Measurements from ENCODE around the gene VWA5A.

Gene VWA5A

DNA sequence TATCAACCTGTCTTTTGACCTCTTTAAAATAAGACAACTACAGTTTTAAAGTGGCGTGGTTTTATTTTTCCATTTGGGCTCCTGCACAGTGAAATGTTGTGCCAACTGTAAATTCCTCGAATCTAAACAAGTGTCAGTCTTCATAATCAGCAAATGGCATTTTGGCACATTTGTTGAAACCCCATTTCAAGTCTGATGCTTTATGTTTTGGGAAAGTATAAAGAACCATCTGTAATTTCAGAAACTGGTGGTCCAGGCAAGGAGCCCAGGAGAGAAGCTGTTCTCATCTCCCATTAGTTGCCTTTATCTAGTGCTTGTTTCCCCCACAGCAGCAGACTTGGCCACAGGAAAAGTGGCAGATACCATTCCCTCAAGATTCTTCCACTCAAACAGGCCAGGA lies 32.7 kb downstream of the VWA5A start:
- no peak for TF ChIP-seq TAF1 (IDR thresholded peaks at IDR 0.05; ENCODE audit: low read depth)

DNA sequence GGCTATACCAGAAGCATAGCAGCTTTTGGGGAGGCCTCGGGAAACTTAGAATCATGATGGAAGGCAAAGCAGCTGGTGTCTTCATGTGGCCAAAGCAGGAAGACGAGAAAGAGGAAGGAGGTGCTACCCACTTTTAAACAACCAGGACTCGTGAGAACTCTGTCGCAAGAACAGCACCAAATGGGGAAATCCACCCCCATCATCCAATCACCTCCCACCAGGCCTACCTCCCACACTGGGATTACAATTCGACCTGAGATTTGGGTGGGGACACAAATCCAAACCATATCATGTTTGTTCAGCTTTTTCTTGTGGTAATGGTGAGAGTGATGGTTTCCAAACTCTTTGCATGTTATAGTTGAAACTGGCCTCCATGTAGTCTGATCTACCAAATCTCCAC lies 35.4 kb downstream of the VWA5A start:
- TF ChIP-seq CREB1 (IDR thresholded peaks at IDR 0.05; ENCODE audit: low read depth), result no peak
- TF ChIP-seq TCF12 (IDR thresholded peaks at IDR 0.05; ENCODE audit: low read depth), result no peak
- TF ChIP-seq RAD21 (IDR thresholded peaks at IDR 0.05; ENCODE audit: low read depth), result no peak
- TF ChIP-seq EP300 (IDR thresholded peaks at IDR 0.05; ENCODE audit: borderline replicate concordance), result no peak
- TF ChIP-seq, protein P1, sequence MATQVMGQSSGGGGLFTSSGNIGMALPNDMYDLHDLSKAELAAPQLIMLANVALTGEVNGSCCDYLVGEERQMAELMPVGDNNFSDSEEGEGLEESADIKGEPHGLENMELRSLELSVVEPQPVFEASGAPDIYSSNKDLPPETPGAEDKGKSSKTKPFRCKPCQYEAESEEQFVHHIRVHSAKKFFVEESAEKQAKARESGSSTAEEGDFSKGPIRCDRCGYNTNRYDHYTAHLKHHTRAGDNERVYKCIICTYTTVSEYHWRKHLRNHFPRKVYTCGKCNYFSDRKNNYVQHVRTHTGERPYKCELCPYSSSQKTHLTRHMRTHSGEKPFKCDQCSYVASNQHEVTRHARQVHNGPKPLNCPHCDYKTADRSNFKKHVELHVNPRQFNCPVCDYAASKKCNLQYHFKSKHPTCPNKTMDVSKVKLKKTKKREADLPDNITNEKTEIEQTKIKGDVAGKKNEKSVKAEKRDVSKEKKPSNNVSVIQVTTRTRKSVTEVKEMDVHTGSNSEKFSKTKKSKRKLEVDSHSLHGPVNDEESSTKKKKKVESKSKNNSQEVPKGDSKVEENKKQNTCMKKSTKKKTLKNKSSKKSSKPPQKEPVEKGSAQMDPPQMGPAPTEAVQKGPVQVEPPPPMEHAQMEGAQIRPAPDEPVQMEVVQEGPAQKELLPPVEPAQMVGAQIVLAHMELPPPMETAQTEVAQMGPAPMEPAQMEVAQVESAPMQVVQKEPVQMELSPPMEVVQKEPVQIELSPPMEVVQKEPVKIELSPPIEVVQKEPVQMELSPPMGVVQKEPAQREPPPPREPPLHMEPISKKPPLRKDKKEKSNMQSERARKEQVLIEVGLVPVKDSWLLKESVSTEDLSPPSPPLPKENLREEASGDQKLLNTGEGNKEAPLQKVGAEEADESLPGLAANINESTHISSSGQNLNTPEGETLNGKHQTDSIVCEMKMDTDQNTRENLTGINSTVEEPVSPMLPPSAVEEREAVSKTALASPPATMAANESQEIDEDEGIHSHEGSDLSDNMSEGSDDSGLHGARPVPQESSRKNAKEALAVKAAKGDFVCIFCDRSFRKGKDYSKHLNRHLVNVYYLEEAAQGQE (IDR thresholded peaks at IDR 0.05; ENCODE audit: low read depth), result no peak
- TF ChIP-seq TAF1 (IDR thresholded peaks at IDR 0.05; ENCODE audit: low read depth), result no peak
- no peak for TF ChIP-seq EGR1 (IDR thresholded peaks at IDR 0.05)
- TF ChIP-seq TEAD4 (IDR thresholded peaks at IDR 0.05), result no peak
- no peak for TF ChIP-seq ZBTB7A (IDR thresholded peaks at IDR 0.05; ENCODE audit: low read depth)
- TF ChIP-seq, protein P2, sequence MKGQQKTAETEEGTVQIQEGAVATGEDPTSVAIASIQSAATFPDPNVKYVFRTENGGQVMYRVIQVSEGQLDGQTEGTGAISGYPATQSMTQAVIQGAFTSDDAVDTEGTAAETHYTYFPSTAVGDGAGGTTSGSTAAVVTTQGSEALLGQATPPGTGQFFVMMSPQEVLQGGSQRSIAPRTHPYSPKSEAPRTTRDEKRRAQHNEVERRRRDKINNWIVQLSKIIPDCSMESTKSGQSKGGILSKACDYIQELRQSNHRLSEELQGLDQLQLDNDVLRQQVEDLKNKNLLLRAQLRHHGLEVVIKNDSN (IDR thresholded peaks at IDR 0.05), result no peak
- TF ChIP-seq YY1 (IDR thresholded peaks at IDR 0.05; ENCODE audit: low read depth), result no peak
- no peak for TF ChIP-seq NFIC (IDR thresholded peaks at IDR 0.05)
- TF ChIP-seq, protein P3, sequence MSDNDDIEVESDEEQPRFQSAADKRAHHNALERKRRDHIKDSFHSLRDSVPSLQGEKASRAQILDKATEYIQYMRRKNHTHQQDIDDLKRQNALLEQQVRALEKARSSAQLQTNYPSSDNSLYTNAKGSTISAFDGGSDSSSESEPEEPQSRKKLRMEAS (IDR thresholded peaks at IDR 0.05), result no peak

DNA sequence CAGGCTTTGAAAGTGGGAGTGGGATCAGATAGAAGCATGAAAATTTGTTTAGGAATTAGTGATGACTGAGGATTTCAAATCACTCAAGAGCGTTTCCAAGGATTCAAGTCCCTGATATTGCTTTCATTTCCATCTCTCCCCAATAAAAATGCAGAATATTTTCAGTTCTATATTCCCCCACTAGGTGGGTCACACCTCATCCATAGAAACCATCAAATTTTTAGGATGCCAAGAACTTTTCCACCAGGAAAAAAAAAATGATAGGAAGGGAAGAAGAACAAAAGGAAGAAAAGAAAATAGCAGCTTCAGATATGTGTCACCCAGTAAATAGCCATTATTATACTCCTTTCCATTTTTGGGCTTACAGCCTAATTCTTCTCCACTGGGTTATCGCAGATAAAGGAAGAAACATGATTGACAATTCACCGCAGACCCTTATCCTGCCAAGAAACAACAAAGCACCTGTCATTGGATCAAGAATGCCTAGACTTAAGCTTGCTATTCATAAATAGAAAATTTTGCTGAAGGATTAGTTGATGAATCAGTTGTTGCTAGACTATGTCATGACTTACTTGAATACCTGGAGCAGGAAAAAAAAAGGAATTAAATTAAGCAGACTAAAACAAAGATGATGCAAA lies 37.6 kb downstream of the VWA5A start:
- TF ChIP-seq NFIC (IDR thresholded peaks at IDR 0.05), result no peak
- TF ChIP-seq, protein P3 (IDR thresholded peaks at IDR 0.05), result no peak
- TF ChIP-seq TAF1 (IDR thresholded peaks at IDR 0.05; ENCODE audit: low read depth), result no peak
- no peak for TF ChIP-seq RAD21 (IDR thresholded peaks at IDR 0.05; ENCODE audit: low read depth)
- TF ChIP-seq TCF12 (IDR thresholded peaks at IDR 0.05; ENCODE audit: low read depth), result no peak
- TF ChIP-seq FOXM1 (IDR thresholded peaks at IDR 0.05; ENCODE audit: borderline replicate concordance, low read depth), result no peak
- no peak for TF ChIP-seq TEAD4 (IDR thresholded peaks at IDR 0.05)
- no peak for TF ChIP-seq EP300 (IDR thresholded peaks at IDR 0.05; ENCODE audit: borderline replicate concordance)
- TF ChIP-seq, protein P2 (IDR thresholded peaks at IDR 0.05), result no peak
- TF ChIP-seq EGR1 (IDR thresholded peaks at IDR 0.05), result no peak
- no peak for TF ChIP-seq CREB1 (IDR thresholded peaks at IDR 0.05; ENCODE audit: low read depth)
- TF ChIP-seq CEBPB (IDR thresholded peaks at IDR 0.05), result no peak
- no peak for TF ChIP-seq ZBTB7A (IDR thresholded peaks at IDR 0.05; ENCODE audit: low read depth)
- TF ChIP-seq YY1 (IDR thresholded peaks at IDR 0.05; ENCODE audit: low read depth), result no peak
- TF ChIP-seq, protein P1 (IDR thresholded peaks at IDR 0.05; ENCODE audit: low read depth), result no peak

DNA sequence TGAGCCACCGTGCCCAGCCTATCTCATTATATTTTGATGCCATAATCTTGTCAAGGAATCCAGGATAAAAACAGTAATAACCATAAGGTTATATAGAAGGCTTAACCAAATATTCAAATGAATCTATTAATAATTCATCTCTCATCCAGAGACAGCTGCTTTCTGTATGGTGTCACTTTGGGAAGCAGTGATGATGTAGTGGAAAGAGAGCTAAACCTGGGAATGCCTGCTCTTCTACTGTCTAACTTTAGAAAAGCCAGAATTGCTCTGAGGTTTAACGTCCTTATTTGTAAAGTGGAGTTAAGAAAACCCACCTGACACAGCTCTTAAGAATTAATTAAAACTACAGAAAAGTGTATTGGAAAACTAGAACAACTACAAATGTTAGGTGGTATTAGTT lies 38.6 kb downstream of the VWA5A start:
- TF ChIP-seq CEBPB (IDR thresholded peaks at IDR 0.05), result no peak

DNA sequence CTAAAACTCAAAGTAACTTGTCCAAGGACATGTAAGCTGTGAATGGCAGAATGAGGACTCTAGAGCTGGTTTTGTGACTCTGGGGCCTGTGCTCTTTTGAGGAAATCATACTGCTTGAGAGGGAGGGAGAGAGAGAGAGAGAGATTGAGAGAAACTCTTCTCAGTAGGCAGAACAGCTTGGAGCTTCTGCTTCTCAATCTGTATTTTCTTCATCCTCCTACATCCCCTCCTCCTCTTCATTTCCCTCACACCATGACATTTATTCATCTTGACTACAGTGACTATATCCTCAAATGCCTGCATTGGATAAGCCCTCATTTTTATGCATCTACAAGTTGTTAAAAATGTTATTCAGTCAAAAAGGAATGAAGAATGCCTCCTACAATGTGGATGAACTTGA lies 44.2 kb downstream of the VWA5A start:
- TF ChIP-seq ZBTB7A (IDR thresholded peaks at IDR 0.05; ENCODE audit: low read depth) (no peak), TEAD4 (IDR thresholded peaks at IDR 0.05) (no peak), CREB1 (IDR thresholded peaks at IDR 0.05; ENCODE audit: low read depth) (no peak), RAD21 (IDR thresholded peaks at IDR 0.05; ENCODE audit: low read depth) (no peak), YY1 (IDR thresholded peaks at IDR 0.05; ENCODE audit: low read depth) (no peak), FOXM1 (IDR thresholded peaks at IDR 0.05; ENCODE audit: borderline replicate concordance, low read depth) (no peak), EP300 (IDR thresholded peaks at IDR 0.05; ENCODE audit: borderline replicate concordance) (no peak), NFIC (IDR thresholded peaks at IDR 0.05) (no peak), CEBPB (IDR thresholded peaks at IDR 0.05) (no peak), TCF12 (IDR thresholded peaks at IDR 0.05; ENCODE audit: low read depth) (no peak), EGR1 (IDR thresholded peaks at IDR 0.05) (no peak), TAF1 (IDR thresholded peaks at IDR 0.05; ENCODE audit: low read depth) (no peak)
- TF ChIP-seq, protein P2 (IDR thresholded peaks at IDR 0.05), result no peak
- TF ChIP-seq, protein P3 (IDR thresholded peaks at IDR 0.05), result no peak
- TF ChIP-seq, protein P1 (IDR thresholded peaks at IDR 0.05; ENCODE audit: low read depth), result no peak
